Liver (tissue), 3 donors: Measurements from ENCODE around the gene PLCG2.

ENCODE experiments used
- FOXA2 ChIP-seq: IDR thresholded peaks from 2 replicates; pipeline ENCODE4 v1.6.1; 2016; ENCODE audit warnings: antibody characterized with exemption
- RAD21 ChIP-seq, 2 donors: IDR thresholded peaks; 2 replicates each; pipeline ENCODE4 v1.6.1; 2016; ENCODE audit warnings: antibody characterized with exemption in 2 of 2, mild to moderate bottlenecking in 2 of 2
- SP1 ChIP-seq: IDR thresholded peaks from 2 replicates; pipeline ENCODE4 v1.6.1; 2018; ENCODE audit warnings: antibody characterized with exemption, mild to moderate bottlenecking
- YY1 ChIP-seq: IDR thresholded peaks from 2 replicates; pipeline ENCODE4 v1.6.1; 2016; ENCODE audit warnings: antibody characterized with exemption, mild to moderate bottlenecking
- TF ChIP-seq, protein P1 (sequence below): fragments of 150-350 bp; IDR thresholded peaks from 2 replicates; pipeline ENCODE4 v1.5.1; 2017; ENCODE audit warnings: improper control_type of control experiment, low read depth, low read length; ENCODE audit not compliant: missing input control
- TF ChIP-seq, protein P2 (sequence below): IDR thresholded peaks from 2 replicates; pipeline ENCODE4 v1.6.1; 2016; ENCODE audit warnings: antibody characterized with exemption, mild to moderate bottlenecking
- TF ChIP-seq, protein P3 (sequence below): IDR thresholded peaks from 2 replicates; pipeline ENCODE4 v1.6.1; 2016; ENCODE audit warnings: antibody characterized with exemption
- donor health status: healthy.
- donor health status: healthy.

DNA sequence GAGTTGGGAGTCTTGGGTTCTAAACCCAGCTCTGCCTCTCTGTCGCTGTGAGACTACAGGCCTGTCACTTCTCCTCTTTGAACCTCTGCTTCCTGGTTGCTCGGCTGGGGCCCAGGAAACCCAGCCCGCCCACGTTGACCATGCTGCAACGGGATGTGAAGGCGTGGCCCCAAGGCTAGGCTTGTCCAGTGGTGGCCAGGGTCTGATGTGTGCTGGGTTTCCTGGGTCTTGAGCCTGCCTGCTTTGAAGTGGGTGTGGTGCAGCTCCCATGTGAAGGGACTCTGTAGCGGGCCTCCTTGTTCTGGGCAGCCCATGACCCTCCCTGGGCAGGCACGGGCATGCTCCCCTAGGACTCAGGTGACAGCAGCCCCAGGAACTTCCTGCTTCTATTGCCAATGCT lies 149.9 kb downstream of the PLCG2 start:
- TF ChIP-seq YY1, result no peak
- TF ChIP-seq, protein P1, sequence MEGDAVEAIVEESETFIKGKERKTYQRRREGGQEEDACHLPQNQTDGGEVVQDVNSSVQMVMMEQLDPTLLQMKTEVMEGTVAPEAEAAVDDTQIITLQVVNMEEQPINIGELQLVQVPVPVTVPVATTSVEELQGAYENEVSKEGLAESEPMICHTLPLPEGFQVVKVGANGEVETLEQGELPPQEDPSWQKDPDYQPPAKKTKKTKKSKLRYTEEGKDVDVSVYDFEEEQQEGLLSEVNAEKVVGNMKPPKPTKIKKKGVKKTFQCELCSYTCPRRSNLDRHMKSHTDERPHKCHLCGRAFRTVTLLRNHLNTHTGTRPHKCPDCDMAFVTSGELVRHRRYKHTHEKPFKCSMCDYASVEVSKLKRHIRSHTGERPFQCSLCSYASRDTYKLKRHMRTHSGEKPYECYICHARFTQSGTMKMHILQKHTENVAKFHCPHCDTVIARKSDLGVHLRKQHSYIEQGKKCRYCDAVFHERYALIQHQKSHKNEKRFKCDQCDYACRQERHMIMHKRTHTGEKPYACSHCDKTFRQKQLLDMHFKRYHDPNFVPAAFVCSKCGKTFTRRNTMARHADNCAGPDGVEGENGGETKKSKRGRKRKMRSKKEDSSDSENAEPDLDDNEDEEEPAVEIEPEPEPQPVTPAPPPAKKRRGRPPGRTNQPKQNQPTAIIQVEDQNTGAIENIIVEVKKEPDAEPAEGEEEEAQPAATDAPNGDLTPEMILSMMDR, result no peak
- TF ChIP-seq, protein P2, sequence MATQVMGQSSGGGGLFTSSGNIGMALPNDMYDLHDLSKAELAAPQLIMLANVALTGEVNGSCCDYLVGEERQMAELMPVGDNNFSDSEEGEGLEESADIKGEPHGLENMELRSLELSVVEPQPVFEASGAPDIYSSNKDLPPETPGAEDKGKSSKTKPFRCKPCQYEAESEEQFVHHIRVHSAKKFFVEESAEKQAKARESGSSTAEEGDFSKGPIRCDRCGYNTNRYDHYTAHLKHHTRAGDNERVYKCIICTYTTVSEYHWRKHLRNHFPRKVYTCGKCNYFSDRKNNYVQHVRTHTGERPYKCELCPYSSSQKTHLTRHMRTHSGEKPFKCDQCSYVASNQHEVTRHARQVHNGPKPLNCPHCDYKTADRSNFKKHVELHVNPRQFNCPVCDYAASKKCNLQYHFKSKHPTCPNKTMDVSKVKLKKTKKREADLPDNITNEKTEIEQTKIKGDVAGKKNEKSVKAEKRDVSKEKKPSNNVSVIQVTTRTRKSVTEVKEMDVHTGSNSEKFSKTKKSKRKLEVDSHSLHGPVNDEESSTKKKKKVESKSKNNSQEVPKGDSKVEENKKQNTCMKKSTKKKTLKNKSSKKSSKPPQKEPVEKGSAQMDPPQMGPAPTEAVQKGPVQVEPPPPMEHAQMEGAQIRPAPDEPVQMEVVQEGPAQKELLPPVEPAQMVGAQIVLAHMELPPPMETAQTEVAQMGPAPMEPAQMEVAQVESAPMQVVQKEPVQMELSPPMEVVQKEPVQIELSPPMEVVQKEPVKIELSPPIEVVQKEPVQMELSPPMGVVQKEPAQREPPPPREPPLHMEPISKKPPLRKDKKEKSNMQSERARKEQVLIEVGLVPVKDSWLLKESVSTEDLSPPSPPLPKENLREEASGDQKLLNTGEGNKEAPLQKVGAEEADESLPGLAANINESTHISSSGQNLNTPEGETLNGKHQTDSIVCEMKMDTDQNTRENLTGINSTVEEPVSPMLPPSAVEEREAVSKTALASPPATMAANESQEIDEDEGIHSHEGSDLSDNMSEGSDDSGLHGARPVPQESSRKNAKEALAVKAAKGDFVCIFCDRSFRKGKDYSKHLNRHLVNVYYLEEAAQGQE, result no peak
- TF ChIP-seq FOXA2, result no peak
- TF ChIP-seq, protein P3, sequence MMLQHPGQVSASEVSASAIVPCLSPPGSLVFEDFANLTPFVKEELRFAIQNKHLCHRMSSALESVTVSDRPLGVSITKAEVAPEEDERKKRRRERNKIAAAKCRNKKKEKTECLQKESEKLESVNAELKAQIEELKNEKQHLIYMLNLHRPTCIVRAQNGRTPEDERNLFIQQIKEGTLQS, result no peak
- TF ChIP-seq SP1, result no peak
- no peak for TF ChIP-seq RAD21 (IDR thresholded peaks at IDR 0.05)
